ENCODE data around the gene HSDL2. TPM values are rescaled to one million over a fixed set of nuclear protein-coding genes. Genes with fewer than 3 reads are reported as not detected.

HSDL2 gene
- total and polyA plus RNA-seq, 3 donors from 2014 or later = 23.0 to 36.0 (median 24.0) TPM

- 74 to 76% methylated on average over 3 of the region's 3 CpGs for WGBS, 2 donors
- Histone ChIP-seq H3K27me3 (no peaks in the 10 kb centered on the region), H3K4me3 (no peak overlapping the region), H3K4me1 (no peaks in the 10 kb centered on the region), H3K36me3 (ENCODE audit: low read depth, missing control alignments) (no peaks in the 10 kb centered on the region), H3K9me3 (no peaks in the 10 kb centered on the region), H3K27ac (no peak overlapping the region)
- no peak for DNase-seq
- intact Hi-C loops (cut with DNase I; ENCODE audit: low total_unique reads) = no loop called here
- TF ChIP-seq CTCF (IDR thresholded peaks at IDR 0.05) = no peak
- TF ChIP-seq POLR2A (IDR thresholded peaks at IDR 0.05) = no peak
These were observed 42.7 kb downstream of the HSDL2 start for GRCh38 chr9:112422417-112423148.

GRCh38 chr9:112430006-112430522 is 50.2 kb downstream of the HSDL2 start:
- no peaks in the 10 kb centered on the region for H3K36me3 ChIP-seq (ENCODE audit: low read depth, missing control alignments)
- TF ChIP-seq CTCF (IDR thresholded peaks at IDR 0.05) (no peak), POLR2A (IDR thresholded peaks at IDR 0.05) (no peak)
- H3K4me3 ChIP-seq = no peak overlapping the region
- no peaks in the 10 kb centered on the region for H3K4me1 ChIP-seq
- H3K9me3 ChIP-seq = no peaks in the 10 kb centered on the region
- DNase-seq = no peak
- intact Hi-C loops (cut with DNase I; ENCODE audit: low total_unique reads) = no loop called here
- no peak overlapping the region for H3K27ac ChIP-seq
- H3K27me3 ChIP-seq = no peaks in the 10 kb centered on the region
- 90 to 95% methylated on average over 6 of the region's 6 CpGs for WGBS, 2 donors

GRCh38 chr9:112433499-112434392 is 53.8 kb downstream of the HSDL2 start:
- no peaks in the 10 kb centered on the region for H3K4me1 ChIP-seq

GRCh38 chr9:112434487-112434886 is 54.6 kb downstream of the HSDL2 start:
- WGBS, 2 donors = 95 to 100% methylated on average over 1 of the region's 1 CpG

More at GRCh38 chr9:112433499-112434392, 53.8 kb downstream of the HSDL2 start:
- H3K4me3 ChIP-seq = no peak overlapping the region
- 56 to 75% methylated on average over 5 of the region's 5 CpGs for WGBS, 2 donors
- DNase-seq = no peak
- no peak for TF ChIP-seq POLR2A (IDR thresholded peaks at IDR 0.05)
- no peak for TF ChIP-seq CTCF (IDR thresholded peaks at IDR 0.05)
- H3K27me3 ChIP-seq = no peaks in the 10 kb centered on the region
- no peaks in the 10 kb centered on the region for H3K36me3 ChIP-seq (ENCODE audit: low read depth, missing control alignments)
- no peak overlapping the region for H3K27ac ChIP-seq
- intact Hi-C loops (cut with DNase I; ENCODE audit: low total_unique reads) = no loop called here
- no peaks in the 10 kb centered on the region for H3K9me3 ChIP-seq

More at GRCh38 chr9:112434487-112434886, 54.6 kb downstream of the HSDL2 start:
- Histone ChIP-seq H3K9me3 (no peaks in the 10 kb centered on the region), H3K36me3 (ENCODE audit: low read depth, missing control alignments) (no peaks in the 10 kb centered on the region), H3K27me3 (no peaks in the 10 kb centered on the region), H3K27ac (no peak overlapping the region), H3K4me3 (no peak overlapping the region), H3K4me1 (no peaks in the 10 kb centered on the region)
- no peak for DNase-seq
- no peak for TF ChIP-seq POLR2A (IDR thresholded peaks at IDR 0.05)
- TF ChIP-seq CTCF (IDR thresholded peaks at IDR 0.05) = no peak
- intact Hi-C loops (cut with DNase I; ENCODE audit: low total_unique reads) = no loop called here

All from testis (tissue), 3 donors.